OCI-LY7 (cell line): ENCODE measurements around the gene TMEM248. TPM values are rescaled to one million over a fixed set of nuclear protein-coding genes. Genes with fewer than 3 reads are reported as not detected.
A peak's percentile ranks its signal among the peaks of the same experiment; 100 is the strongest.
"Not testable (repeated sequence)": the region's sequence is repeated elsewhere in the genome, so short reads cannot be mapped to it uniquely, and the experiment has no call there.

ENCODE experiments used
- BruUV-seq: library from RNA; stranded (reverse); fragments of 400-500 nt; replicated peaks from 2 replicates; lab custom pipeline; 2021; lab: Mats Ljungman, UMichigan
- CTCF ChIA-PET: fragments of 300-600 bp; sonication (Branson Sonifier 250); formaldehyde crosslinking; loops from one replicate; lab custom pipeline; 2022; ENCODE audit warnings: antibody characterized with exemption; ENCODE audit not compliant: unreplicated experiment; lab: Charles Lee
- POLR2A ChIA-PET: fragments of 300-600 bp; sonication (Branson Sonifier 250); formaldehyde crosslinking; loops from one replicate; lab custom pipeline; 2022; ENCODE audit warnings: antibody characterized with exemption; lab: Charles Lee
- DNase-seq: peaks from one replicate; pipeline ENCODE4 v3.0.0-alpha.2; 2015; ENCODE audit warnings: low spot score
- H2AFZ ChIP-seq: fragments of 200-600 bp; sonication (generic), shearing (Covaris generic); 2 replicates; pipeline ENCODE4 v1.6.1; 2014; ENCODE audit warnings: mild to moderate bottlenecking, antibody characterized with exemption, low read length, moderate library complexity
- H3K27ac ChIP-seq: fragments of 200-600 bp; sonication (generic); 2 replicates; pipeline ENCODE4 v1.5.1; 2014; ENCODE audit warnings: mixed run types, low read depth, mild to moderate bottlenecking, moderate library complexity, low read length, inconsistent platforms; ENCODE audit not compliant: poor library complexity, severe bottlenecking
- H3K36me3 ChIP-seq: fragments of 200-600 bp; sonication (generic); 2 replicates; pipeline ENCODE4 v1.6.1; 2014; ENCODE audit warnings: mild to moderate bottlenecking, antibody characterized with exemption, low read length, moderate library complexity, mixed read lengths; ENCODE audit not compliant: insufficient read depth
- H3K4me1 ChIP-seq: fragments of 200-600 bp; sonication (generic); 2 replicates; pipeline ENCODE4 v1.5.1; 2014; ENCODE audit warnings: mild to moderate bottlenecking, low read length; ENCODE audit not compliant: insufficient read depth, poor library complexity, severe bottlenecking
- H3K4me2 ChIP-seq: fragments of 200-600 bp; sonication (generic); 2 replicates; pipeline ENCODE4 v1.6.1; 2014; ENCODE audit warnings: mild to moderate bottlenecking, low read length
- H3K4me3 ChIP-seq: fragments of 200-600 bp; sonication (generic); 2 replicates; pipeline ENCODE4 v1.5.1; 2014; ENCODE audit warnings: mild to moderate bottlenecking, low read depth, low read length; ENCODE audit not compliant: poor library complexity, severe bottlenecking
- H3K79me2 ChIP-seq: fragments of 200-600 bp; sonication (generic); 2 replicates; pipeline ENCODE4 v1.6.1; 2016; ENCODE audit warnings: low read depth, mild to moderate bottlenecking, low read length, moderate library complexity, mixed read lengths; ENCODE audit not compliant: insufficient read depth
- H3K9me2 ChIP-seq: fragments of 200-600 bp; sonication (generic); 2 replicates; pipeline ENCODE4 v1.6.1; 2016; ENCODE audit warnings: mild to moderate bottlenecking, low read length, mixed read lengths; ENCODE audit not compliant: insufficient read depth
- H3K9me3 ChIP-seq: fragments of 200-600 bp; sonication (generic); 2 replicates; pipeline ENCODE4 v1.6.1; 2014; ENCODE audit warnings: mild to moderate bottlenecking, mixed run types, low read length, mixed read lengths
- H4K20me1 ChIP-seq: fragments of 200-600 bp; sonication (generic); 2 replicates; pipeline ENCODE4 v1.6.1; 2014; ENCODE audit warnings: mild to moderate bottlenecking, antibody characterized with exemption, low read length, moderate library complexity, mixed read lengths; ENCODE audit not compliant: insufficient read depth
- CTCF ChIP-seq: fragments of 200-600 bp; sonication (generic); conservative IDR thresholded peaks from 2 replicates; pipeline ENCODE4 v1.5.1; 2014; ENCODE audit warnings: mild to moderate bottlenecking, antibody characterized with exemption, low read length, moderate library complexity, mixed read lengths
- EZH2phosphoT487 ChIP-seq: fragments of 200-600 bp; sonication (generic); IDR thresholded peaks from 2 replicates; pipeline ENCODE4 v1.6.1; 2018; ENCODE audit warnings: low read depth, borderline replicate concordance, mild to moderate bottlenecking, mixed run types, antibody characterized with exemption, low read length, moderate library complexity, mixed read lengths
- intact Hi-C: fragments of 100-400 bp; cut with micrococcal nuclease; formaldehyde crosslinking; loops from one replicate; pipeline ENCODE4 v1.10.0; 2022; ENCODE audit not compliant: unreplicated experiment
- total RNA-seq, 2 experiments: library from RNA; depleted of rRNA in 1 of 2; stranded (reverse); fragments of >200 nt in 1 of 2; shearing (Covaris generic) in 1 of 2; gene quantifications; 2 replicates each; pipeline ENCODE4 v1.2.3, GENCODE V29; 2014 to 2022

TMEM248 gene
- total RNA-seq, 2 experiments from 2014 or later, result 76.5 to 88.8 TPM

- POLR2A ChIA-PET, result no interaction called here
- intact Hi-C loops, result no loop called here
- no peaks in the 10 kb centered on the region for H3K79me2 ChIP-seq
- no peaks in the 10 kb centered on the region for H3K9me3 ChIP-seq
- no peak for DNase-seq
- H3K4me1 ChIP-seq, result peaks cover 10% of the 10 kb centered on the region
- no peaks in the 10 kb centered on the region for H4K20me1 ChIP-seq
- H3K9me2 ChIP-seq, result no peaks in the 10 kb centered on the region
- TF ChIP-seq CTCF (no peak), EZH2phosphoT487 (no peak)
- H2AFZ ChIP-seq, result no peak overlapping the region
- H3K27ac ChIP-seq, result no peak overlapping the region
- no peak overlapping the region for H3K4me2 ChIP-seq
- BruUV-seq, result no TSS peak
- CTCF ChIA-PET, result no interaction called here
- H3K36me3 ChIP-seq, result no peaks in the 10 kb centered on the region
- no peak overlapping the region for H3K4me3 ChIP-seq
Observed at GRCh38 chr7:66970310-66970709, 49.3 kb downstream of the TMEM248 start.

GRCh38 chr7:66974986-66975590 lies 54.1 kb downstream of the TMEM248 start:
- no peaks in the 10 kb centered on the region for H4K20me1 ChIP-seq
- H3K9me3 ChIP-seq, result peaks cover 17% of the 10 kb centered on the region
- H3K4me3 ChIP-seq, result no peak overlapping the region
- no peaks in the 10 kb centered on the region for H3K9me2 ChIP-seq
- CTCF ChIA-PET, result no interaction called here
- H2AFZ ChIP-seq, result no peak overlapping the region
- H3K4me2 ChIP-seq, result no peak overlapping the region
- H3K36me3 ChIP-seq, result no peaks in the 10 kb centered on the region; the same call in 1 of the 2 replicates
- H3K4me1 ChIP-seq, result peaks cover 15% of the 10 kb centered on the region
- H3K27ac ChIP-seq, result no peak overlapping the region
- intact Hi-C loops, result no loop called here
- TF ChIP-seq EZH2phosphoT487 (no peak), CTCF (no peak)
- no TSS peak for BruUV-seq
- POLR2A ChIA-PET, result no interaction called here
- no peaks in the 10 kb centered on the region for H3K79me2 ChIP-seq
- DNase-seq, result no peak

GRCh38 chr7:66978312-66978711 lies 57.3 kb downstream of the TMEM248 start:
- BruUV-seq, H2AFZ ChIP-seq, H3K79me2 ChIP-seq, POLR2A ChIA-PET, H3K4me3 ChIP-seq, DNase-seq, H3K27ac ChIP-seq, CTCF ChIA-PET, H4K20me1 ChIP-seq, intact Hi-C loops, H3K9me2 ChIP-seq, H3K4me2 ChIP-seq, H3K36me3 ChIP-seq: not testable (repeated sequence)
- Histone ChIP-seq H3K4me1 (peaks cover 16% of the 10 kb centered on the region), H3K9me3 (peaks cover 40% of the 10 kb centered on the region)

- POLR2A ChIA-PET, CTCF ChIA-PET, DNase-seq, H2AFZ ChIP-seq, H3K4me3 ChIP-seq, H3K27ac ChIP-seq, H3K36me3 ChIP-seq, H3K79me2 ChIP-seq, H4K20me1 ChIP-seq, H3K9me2 ChIP-seq, H3K4me2 ChIP-seq, BruUV-seq, intact Hi-C loops: not testable (repeated sequence)
- H3K9me3 ChIP-seq, result peaks cover 40% of the 10 kb centered on the region
- peaks cover 16% of the 10 kb centered on the region for H3K4me1 ChIP-seq
Observed at GRCh38 chr7:66979013-66979412, 58.0 kb downstream of the TMEM248 start.

GRCh38 chr7:66980336-66980735 lies 59.3 kb downstream of the TMEM248 start:
- H3K4me1 ChIP-seq, result peaks cover 16% of the 10 kb centered on the region
- peak overlapping the region; percentile 97 for H3K27ac ChIP-seq
- peak; percentile 88 for DNase-seq
- intact Hi-C loops, H3K36me3 ChIP-seq, BruUV-seq, H3K9me2 ChIP-seq, CTCF ChIA-PET, H2AFZ ChIP-seq, H3K79me2 ChIP-seq, H4K20me1 ChIP-seq: not testable (repeated sequence)
- peak overlapping the region; percentile 45 for H3K4me2 ChIP-seq
- peak overlapping the region; percentile 3 for H3K4me3 ChIP-seq
- H3K9me3 ChIP-seq, result peaks cover 40% of the 10 kb centered on the region
- POLR2A ChIA-PET, result interaction anchor here (0.6 kb wide), 1 partner anchor 347 kb away, joined by 3 read pairs; no protein-coding TSS in a partner anchor
